B cell (primary cell): ENCODE results near the gene OR8H1. TPM values are rescaled to one million over a fixed set of nuclear protein-coding genes. Genes with fewer than 3 reads are reported as not detected.

Experiments
- ATAC-seq: fragments of 200-7000 bp; cut with Tn5 transposase; one replicate; pipeline ENCODE4 v1.10.0; 2021; ENCODE audit warnings: low read depth, mild to moderate bottlenecking, moderate number of reproducible peaks, moderate library complexity
- CTCF ChIA-PET: fragments of 350-600 bp; sonication (Branson Sonifier 250); formaldehyde crosslinking; loops from one replicate; lab custom pipeline; 2021; ENCODE audit warnings: antibody characterized with exemption, inconsistent platforms; lab: Charles Lee
- POLR2A ChIA-PET: fragments of 350-600 bp; sonication (Branson Sonifier 250); formaldehyde crosslinking; loops from one replicate; lab custom pipeline; 2021; ENCODE audit warnings: antibody characterized with exemption; lab: Charles Lee
- DNase-seq: peaks from one replicate; pipeline ENCODE4 v3.0.0; 2013
- H2AFZ ChIP-seq: 2 replicates; pipeline ENCODE4 v1.6.1; 2012; ENCODE audit warnings: mild to moderate bottlenecking, low read depth, low read length; ENCODE audit not compliant: insufficient read depth, poor library complexity, severe bottlenecking
- H3K27ac ChIP-seq, 2 donors: 1 replicate in 1 of 2; 2 replicates in 1 of 2; pipeline ENCODE4 v1.5.1; 2012 to 2013; ENCODE audit warnings: low read length in 2 of 2, mild to moderate bottlenecking in 2 of 2, moderate library complexity in 1 of 2
- H3K27me3 ChIP-seq, 4 experiments: fragments of 200-600 bp in 1 of 4; sonication (generic) in 1 of 4; replicated peaks in 1 of 4; 1 replicate in 2 of 4; 2 replicates in 2 of 4; pipeline versions ENCODE4 v1.6.1 to v1.7.0; 2013 to 2016; ENCODE audit warnings: low read length in 3 of 4, mild to moderate bottlenecking in 2 of 4, mixed read lengths in 1 of 4, moderate library complexity in 1 of 4; ENCODE audit not compliant: insufficient read depth in 4 of 4, control insufficient read depth in 3 of 4; ENCODE audit errors: control extremely low read depth in 1 of 4
- H3K36me3 ChIP-seq, 2 experiments: replicated peaks in 1 of 2; 1 replicate in 1 of 2; 2 replicates in 1 of 2; pipeline versions ENCODE4 v1.6.1 to v1.7.1; 2013; ENCODE audit warnings: low read length in 1 of 2; ENCODE audit not compliant: insufficient read depth in 2 of 2, control insufficient read depth in 1 of 2; ENCODE audit errors: control extremely low read depth in 1 of 2, extremely low read depth in 1 of 2
- H3K4me1 ChIP-seq, 2 donors: fragments of 200-600 bp in 1 of 2; sonication (generic) in 1 of 2; 1 replicate in 1 of 2; 2 replicates in 1 of 2; pipeline versions ENCODE4 v1.5.1 to v1.6.1; 2013 to 2017; ENCODE audit warnings: low read length in 2 of 2; ENCODE audit not compliant: control insufficient read depth in 2 of 2, insufficient read depth in 2 of 2
- H3K4me2 ChIP-seq: replicated peaks from 2 replicates; pipeline ENCODE3; 2012; ENCODE audit warnings: mild to moderate bottlenecking, low read depth, low read length; ENCODE audit not compliant: poor library complexity, severe bottlenecking
- H3K4me3 ChIP-seq, 5 experiments: fragments of 200-600 bp in 1 of 5; sonication (generic) in 1 of 5; 1 replicate in 3 of 5; 2 replicates in 2 of 5; pipeline versions ENCODE4 v1.5.1 to v1.7.0; 2011 to 2016; ENCODE audit warnings: low read length in 4 of 5, mild to moderate bottlenecking in 4 of 5, low read depth in 2 of 5, control low read depth in 1 of 5, moderate library complexity in 1 of 5; ENCODE audit not compliant: insufficient read depth in 1 of 5; ENCODE audit errors: control extremely low read depth in 1 of 5, extremely low read depth in 1 of 5
- H3K79me2 ChIP-seq: fragments of 200-600 bp; sonication (generic); one replicate; pipeline ENCODE4 v1.6.0; 2016; ENCODE audit warnings: low read length; ENCODE audit not compliant: control insufficient read depth, insufficient read depth
- H3K9ac ChIP-seq: fragments of 200-600 bp; sonication (generic); 2 replicates; pipeline ENCODE4 v1.6.1; 2017; ENCODE audit warnings: mild to moderate bottlenecking, low read length, moderate library complexity
- H3K9me3 ChIP-seq, 3 donors: one replicate each; pipeline versions ENCODE4 v1.6.1 to v1.7.1; 2013; ENCODE audit warnings: low read length in 2 of 3; ENCODE audit not compliant: control insufficient read depth in 2 of 3, insufficient read depth in 1 of 3; ENCODE audit errors: control extremely low read depth in 1 of 3
- H4K20me1 ChIP-seq: 2 replicates; pipeline ENCODE4 v1.6.0; 2012; ENCODE audit warnings: mild to moderate bottlenecking, low read length; ENCODE audit not compliant: insufficient read depth, control insufficient read depth, poor library complexity, severe bottlenecking
- H3K27ac Mint-ChIP-seq: one replicate; pipeline ENCODE4 v1.8.0; 2021; ENCODE audit warnings: mixed read lengths
- H3K27me3 Mint-ChIP-seq: one replicate; pipeline ENCODE4 v1.8.0; 2021; ENCODE audit warnings: mixed read lengths
- H3K4me1 Mint-ChIP-seq: one replicate; pipeline ENCODE4 v1.8.0; 2021; ENCODE audit warnings: mixed read lengths
- H3K4me3 Mint-ChIP-seq: one replicate; pipeline ENCODE4 v1.8.0; 2021; ENCODE audit warnings: mixed read lengths
- H3K9me3 Mint-ChIP-seq: one replicate; pipeline ENCODE4 v1.8.0; 2022; ENCODE audit warnings: mixed read lengths; ENCODE audit not compliant: insufficient read depth
- EZH2 ChIP-seq: IDR thresholded peaks from 2 replicates; pipeline ENCODE4 v1.6.1; 2012; ENCODE audit warnings: borderline replicate concordance, low read depth, mild to moderate bottlenecking, moderate library complexity, low read length; ENCODE audit not compliant: insufficient read depth, poor library complexity, severe bottlenecking
- WGBS: methylation state at CpG from one replicate; pipeline ENCODE4 v1.1.5; 2013; ENCODE audit warnings: missing lambda C conversion rate; ENCODE audit not compliant: insufficient coverage; 5-methylcytosine and 5-hydroxymethylcytosine counted together
- intact Hi-C: fragments of 100-400 bp; cut with micrococcal nuclease; formaldehyde crosslinking; loops from one replicate; pipeline ENCODE4 v1.10.0; 2022
- polyA plus RNA-seq: library from polyadenylated mRNA; depleted of rRNA; stranded (reverse); fragments of >200 nt; gene quantifications from 2 replicates; pipeline ENCODE4 v1.2.3, GENCODE V29; 2012
- total RNA-seq, 2 donors: library from RNA; stranded (reverse); fragments of 120-200 nt in 1 of 2; gene quantifications; 1 replicate in 1 of 2; 2 replicates in 1 of 2; pipeline versions ENCODE4 v1.2.3 to v1.2.4, GENCODE V29; 2013 to 2022
- TF ChIP-seq, protein P1 (sequence below): fragments of 200-600 bp; IDR thresholded peaks from one replicate; pipeline ENCODE4 v1.8.0; 2022; ENCODE audit warnings: antibody characterized with exemption, mild to moderate bottlenecking

The OR8H1 gene
- total and polyA plus RNA-seq, 2 donors (not counting 1 experiment from before 2014, with no cell fraction given), result not detected

DNA sequence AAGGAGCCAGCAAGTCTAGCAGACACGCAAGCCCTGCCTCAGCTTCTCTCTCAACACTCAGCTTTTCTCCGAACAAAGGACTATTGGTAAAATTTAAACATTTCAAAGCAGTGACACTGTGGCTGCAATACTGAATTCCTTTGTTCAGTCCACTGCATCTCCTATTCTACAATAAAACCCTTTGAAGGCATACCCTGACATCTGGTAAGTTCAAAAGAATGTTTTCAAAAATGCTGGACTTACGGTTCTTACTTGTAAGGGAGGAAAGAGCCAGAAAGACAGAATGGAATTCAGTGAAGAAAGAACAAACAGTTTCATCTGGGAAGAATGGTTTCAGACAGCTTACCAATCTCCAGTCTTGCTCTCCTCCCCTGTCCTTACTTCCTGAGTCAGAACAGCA lies 41.1 kb upstream of the OR8H1 start:
- H3K4me2 ChIP-seq, result no peak overlapping the region
- peaks cover 0 to 15% (median 2%) of the 10 kb centered on the region in 3 donors for H3K9me3 ChIP-seq
- Mint-ChIP-seq H3K27me3 (no peaks in the 10 kb centered on the region), H3K4me3 (no peak overlapping the region), H3K4me1 (no peaks in the 10 kb centered on the region), H3K27ac (no peak overlapping the region), H3K9me3 (no peaks in the 10 kb centered on the region)
- H3K4me1 ChIP-seq, result no peaks in the 10 kb centered on the region
- POLR2A ChIA-PET, result no interaction called here
- H3K9ac ChIP-seq, result no peak overlapping the region
- H3K27me3 ChIP-seq, result no peaks in the 10 kb centered on the region
- TF ChIP-seq EZH2, result no peak
- TF ChIP-seq, protein P1, sequence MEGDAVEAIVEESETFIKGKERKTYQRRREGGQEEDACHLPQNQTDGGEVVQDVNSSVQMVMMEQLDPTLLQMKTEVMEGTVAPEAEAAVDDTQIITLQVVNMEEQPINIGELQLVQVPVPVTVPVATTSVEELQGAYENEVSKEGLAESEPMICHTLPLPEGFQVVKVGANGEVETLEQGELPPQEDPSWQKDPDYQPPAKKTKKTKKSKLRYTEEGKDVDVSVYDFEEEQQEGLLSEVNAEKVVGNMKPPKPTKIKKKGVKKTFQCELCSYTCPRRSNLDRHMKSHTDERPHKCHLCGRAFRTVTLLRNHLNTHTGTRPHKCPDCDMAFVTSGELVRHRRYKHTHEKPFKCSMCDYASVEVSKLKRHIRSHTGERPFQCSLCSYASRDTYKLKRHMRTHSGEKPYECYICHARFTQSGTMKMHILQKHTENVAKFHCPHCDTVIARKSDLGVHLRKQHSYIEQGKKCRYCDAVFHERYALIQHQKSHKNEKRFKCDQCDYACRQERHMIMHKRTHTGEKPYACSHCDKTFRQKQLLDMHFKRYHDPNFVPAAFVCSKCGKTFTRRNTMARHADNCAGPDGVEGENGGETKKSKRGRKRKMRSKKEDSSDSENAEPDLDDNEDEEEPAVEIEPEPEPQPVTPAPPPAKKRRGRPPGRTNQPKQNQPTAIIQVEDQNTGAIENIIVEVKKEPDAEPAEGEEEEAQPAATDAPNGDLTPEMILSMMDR, result no peak
- no peak overlapping the region for H3K4me3 ChIP-seq
- no peaks in the 10 kb centered on the region for H3K79me2 ChIP-seq
- intact Hi-C loops, result no loop called here
- H2AFZ ChIP-seq, result no peak overlapping the region
- H3K36me3 ChIP-seq, result no peaks in the 10 kb centered on the region
- WGBS, result no CpG with 5 or more reads among the region's 3 CpGs
- H3K27ac ChIP-seq, result no peak overlapping the region
- ATAC-seq (no peak), DNase-seq (no peak)
- CTCF ChIA-PET, result no interaction called here
- H4K20me1 ChIP-seq, result no peaks in the 10 kb centered on the region

GRCh38 chr11:56331861-56332491 lies 39.9 kb upstream of the OR8H1 start:
- H3K4me1 Mint-ChIP-seq, result no peaks in the 10 kb centered on the region
- H3K9me3 Mint-ChIP-seq, result no peaks in the 10 kb centered on the region
- no peaks in the 10 kb centered on the region for H3K27me3 ChIP-seq
- H3K4me2 ChIP-seq, result no peak overlapping the region
- TF ChIP-seq EZH2, result no peak
- H3K4me3 Mint-ChIP-seq, result no peak overlapping the region
- 87% methylated on average over 34 of the region's 34 CpGs for WGBS
- H2AFZ ChIP-seq, result no peak overlapping the region
- H3K27ac ChIP-seq, result no peak overlapping the region
- ATAC-seq, result no peak
- no peaks in the 10 kb centered on the region for H3K4me1 ChIP-seq
- no peaks in the 10 kb centered on the region for H3K27me3 Mint-ChIP-seq
- no peak overlapping the region for H3K27ac Mint-ChIP-seq
- DNase-seq, result no peak
- CTCF ChIA-PET, result no interaction called here
- no peak overlapping the region for H3K9ac ChIP-seq
- peaks cover 0 to 13% (median 2%) of the 10 kb centered on the region in 3 donors for H3K9me3 ChIP-seq
- no peak overlapping the region for H3K4me3 ChIP-seq
- POLR2A ChIA-PET, result no interaction called here
- H3K36me3 ChIP-seq, result no peaks in the 10 kb centered on the region
- H3K79me2 ChIP-seq, result no peaks in the 10 kb centered on the region
- intact Hi-C loops, result no loop called here
- no peaks in the 10 kb centered on the region for H4K20me1 ChIP-seq
